Posterior vena cava (tissue), 2 donors: ENCODE measurements around the gene PSMB11. TPM values are rescaled to one million over a fixed set of nuclear protein-coding genes. Genes with fewer than 3 reads are reported as not detected.
A peak's percentile ranks its signal among the peaks of the same experiment; 100 is the strongest.
"Not testable (repeated sequence)": the region's sequence is repeated elsewhere in the genome, so short reads cannot be mapped to it uniquely, and the experiment has no call there.

Experiments
- DNase-seq: peaks from one replicate; pipeline ENCODE4 v3.0.0-alpha.2; 2020; ENCODE audit warnings: low spot score
- intact Hi-C, 2 donors: fragments of 100-400 bp; cut with DNase I; formaldehyde crosslinking; loops; one replicate each; pipeline versions ENCODE4 v1.14.1 to v1.14.2; 2022 to 2023
- total RNA-seq, 2 donors: library from RNA; stranded (reverse); fragmentation: NEBNext Ultra II Directional; extraction: Animal tissue kit (Norgen Biotek cat#: 25700); gene quantifications; one replicate each; pipeline ENCODE4 v1.2.1, GENCODE V29; 2021
- donor health status: DM: yes; HTN: yes; CAD: no.
- donor health status: DM: yes; HTN: yes; CAD: no.

The PSMB11 gene
- total RNA-seq, 2 donors from 2014 or later: not detected

DNA sequence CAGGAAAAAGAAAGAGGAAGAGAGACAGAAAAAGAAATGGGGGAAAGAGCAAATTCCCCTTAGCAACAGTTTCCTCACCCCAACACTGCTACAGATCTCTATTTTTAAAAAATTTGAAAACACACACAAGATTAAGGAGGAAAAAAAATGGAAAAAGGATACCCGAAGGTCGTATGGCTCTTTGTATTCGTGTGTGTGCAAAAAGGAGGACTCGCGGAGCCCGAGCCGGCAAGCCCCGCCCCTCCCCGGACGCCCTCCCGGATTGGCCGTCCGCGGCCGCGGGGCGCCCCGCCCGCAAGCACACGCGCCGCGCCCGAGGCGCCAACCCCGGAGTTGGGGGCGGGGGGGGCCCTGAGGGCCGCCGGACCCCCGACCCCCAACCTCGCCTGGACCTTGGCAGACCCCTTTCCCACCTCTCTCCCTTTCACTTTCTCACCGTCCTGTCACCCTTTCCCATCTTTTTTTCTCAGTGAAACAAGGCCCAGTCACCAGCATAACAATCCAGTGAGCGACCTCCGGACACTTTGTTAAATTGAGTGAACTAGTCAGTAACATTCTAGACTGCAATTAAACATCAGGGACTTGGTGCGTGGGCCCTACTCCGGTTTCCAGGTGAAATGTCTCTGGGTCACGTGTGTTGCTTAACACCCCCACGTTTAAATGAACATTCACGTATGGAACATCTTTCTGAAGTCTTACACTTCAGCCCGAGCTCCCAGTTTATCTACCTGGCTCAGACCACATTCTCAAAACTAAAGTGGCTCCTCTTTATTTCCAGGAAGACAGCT lies 31.9 kb upstream of the PSMB11 start, which contains the start of gene C14orf93:
Gene C14orf93, minus strand, starts transcription at position 205 of the 788 bp plus-strand sequence. CDS start 11,120 bp downstream, outside the sequence.
- DNase-seq: peak; percentile 94
- intact Hi-C loops: loop anchor here in 1 of 2 donors (1.0 kb wide), 1 partner anchor 27 kb away; no protein-coding TSS in a partner anchor

DNA sequence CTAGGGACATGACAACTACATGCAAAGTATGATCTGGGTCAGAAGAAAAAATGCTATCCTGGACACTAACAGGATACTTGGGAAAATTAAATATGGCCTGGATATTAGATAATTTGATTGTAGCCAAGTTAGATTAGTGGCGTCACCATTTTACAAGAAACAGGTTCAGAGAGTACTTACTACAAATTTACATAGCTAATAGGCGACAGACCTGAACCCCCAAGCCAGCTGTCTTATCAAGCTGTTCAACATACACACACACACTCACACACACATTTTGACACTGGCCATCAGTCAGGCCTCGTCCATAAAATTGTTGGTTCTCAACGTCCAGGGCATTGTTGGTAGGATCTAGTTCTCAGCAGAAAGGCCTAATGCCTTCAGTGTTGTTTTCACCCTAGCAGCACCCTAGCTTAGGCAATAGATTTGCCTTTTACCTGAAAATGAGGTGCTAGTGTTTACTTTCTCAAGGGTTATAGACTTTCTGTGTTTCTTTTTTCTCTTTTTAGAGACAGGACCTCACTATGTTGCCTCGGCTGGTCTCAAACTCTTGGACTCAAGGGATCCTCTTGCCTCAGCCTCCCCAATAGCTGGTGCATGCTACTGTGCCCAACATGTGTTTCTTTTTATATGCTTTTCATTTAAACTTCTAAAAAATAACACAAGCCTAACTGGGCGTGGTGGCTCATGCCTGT lies 28.8 kb upstream of the PSMB11 start:
- no peak for DNase-seq
- intact Hi-C loops: no loop called here

DNA sequence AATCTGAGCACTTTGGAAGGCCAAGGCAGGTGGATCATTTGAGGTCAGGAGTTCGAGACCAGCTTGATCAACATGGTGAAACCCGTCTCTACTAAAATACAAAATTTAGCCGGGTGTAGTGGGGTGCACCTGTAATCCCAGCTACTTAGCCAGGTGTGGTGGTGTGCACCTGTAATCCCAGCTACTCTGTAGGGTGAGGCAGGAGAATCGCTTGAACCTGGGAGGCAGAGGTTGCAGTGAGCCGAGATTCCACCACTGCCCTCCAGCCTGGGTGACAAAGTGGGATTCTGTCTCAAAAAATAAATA lies 28.3 kb upstream of the PSMB11 start:
- DNase-seq, intact Hi-C loops: not testable (repeated sequence)

DNA sequence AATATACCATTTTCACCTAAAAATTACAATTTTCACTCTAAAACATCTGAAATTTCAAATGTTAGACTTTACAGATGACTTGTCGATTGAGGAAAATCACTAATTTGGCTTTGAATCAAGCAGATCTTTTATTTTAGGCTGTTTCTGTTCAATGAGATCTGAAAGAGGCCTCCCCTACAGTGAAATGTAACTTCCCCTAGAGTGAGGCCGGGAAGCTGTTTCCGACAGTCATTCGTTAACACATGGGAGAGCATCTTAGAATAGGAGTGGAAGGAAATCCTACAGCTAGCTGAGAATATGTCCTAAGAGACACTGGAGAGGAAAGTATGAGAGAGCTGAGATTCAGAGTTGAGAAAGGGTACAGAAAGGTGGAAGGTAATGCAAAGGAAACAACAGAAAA lies 26.4 kb upstream of the PSMB11 start:
- intact Hi-C loops: no loop called here
- DNase-seq: no peak

DNA sequence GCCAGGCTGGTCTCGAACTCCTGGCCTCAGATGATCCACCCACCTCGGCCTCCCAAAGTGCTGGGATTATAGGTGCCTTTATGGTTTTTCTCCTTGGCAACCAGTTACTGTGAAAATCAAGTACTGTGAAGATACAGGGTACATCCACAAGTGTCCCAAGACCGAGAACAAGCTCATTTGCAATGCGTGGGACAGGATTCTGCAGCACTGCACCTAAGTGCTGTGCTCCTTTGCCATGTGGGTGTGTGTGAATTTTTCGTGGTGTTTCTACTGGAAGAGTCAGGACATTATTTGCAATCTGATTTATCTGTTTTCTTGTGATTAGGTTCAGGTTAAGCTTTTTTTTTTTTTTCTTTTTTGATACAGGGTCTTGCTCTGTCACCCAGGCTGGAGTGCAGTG lies 24.9 kb upstream of the PSMB11 start:
- intact Hi-C loops: no loop called here

DNA sequence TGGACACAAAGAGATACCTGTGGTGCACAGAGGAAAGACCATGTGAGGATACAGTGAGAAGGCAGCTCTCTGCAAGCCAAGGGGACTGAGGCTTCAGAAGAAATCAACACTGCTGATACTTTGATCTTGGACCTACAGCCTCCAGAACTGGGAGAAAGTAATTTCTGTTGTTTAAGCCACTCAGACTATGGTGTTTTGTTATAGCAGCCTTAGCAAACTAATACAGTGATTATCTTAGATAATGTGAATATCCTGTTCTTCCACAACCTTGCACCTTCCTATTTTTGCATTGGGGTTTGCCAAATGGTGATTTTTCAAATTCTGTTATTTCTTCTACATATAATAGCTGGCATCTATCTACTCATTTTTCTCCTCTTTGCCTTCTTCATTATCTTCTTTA lies 23.9 kb upstream of the PSMB11 start:
- intact Hi-C loops: no loop called here

More for the DNA sequence above, 24.9 kb upstream of the PSMB11 start:
- no peak for DNase-seq

DNA sequence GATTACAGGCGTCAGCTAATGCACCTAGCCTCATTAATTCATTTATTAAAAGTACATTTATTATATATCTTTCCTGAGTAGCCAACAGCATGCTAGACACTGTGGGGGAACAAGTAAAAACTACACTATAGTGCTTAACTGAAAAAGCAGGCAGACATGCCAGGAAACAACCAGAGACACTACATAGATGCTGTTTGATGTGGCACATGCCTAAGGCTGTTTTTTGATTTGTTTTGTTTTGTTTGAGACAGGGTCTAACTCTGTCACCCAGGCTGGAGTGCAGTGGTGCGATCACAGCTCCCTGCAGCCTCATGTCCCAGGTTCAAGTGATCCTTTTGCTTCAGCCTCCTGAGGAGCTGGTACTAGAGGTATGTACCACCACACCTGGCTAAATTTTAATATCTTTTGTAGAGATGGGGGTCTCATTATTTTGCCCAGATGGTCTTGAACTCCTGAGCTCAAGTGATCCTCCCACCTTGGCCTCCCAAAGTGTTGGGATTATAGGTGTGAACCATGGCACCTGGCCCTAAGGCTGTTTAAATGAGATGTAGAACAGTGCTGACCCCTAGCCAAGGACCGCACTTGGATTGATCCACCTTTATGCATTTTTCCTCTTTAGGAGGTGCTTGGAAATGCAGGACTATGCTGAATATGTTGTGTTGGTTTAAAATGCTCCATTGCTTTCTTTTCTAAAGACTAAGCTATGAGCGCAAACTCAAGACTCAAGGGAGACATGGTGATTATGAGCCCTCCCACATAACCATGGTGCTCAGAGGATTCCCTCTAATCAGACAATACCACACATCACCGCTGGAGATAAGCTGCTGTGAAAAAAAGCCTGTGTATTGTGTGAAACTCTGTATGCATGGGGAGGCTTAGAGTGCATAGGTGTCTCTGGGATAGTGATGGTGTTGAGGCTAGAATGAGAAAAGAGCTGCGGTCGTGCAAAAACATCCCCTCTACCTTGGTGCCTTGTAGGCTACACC lies 21.6 kb upstream of the PSMB11 start:
- intact Hi-C loops: no loop called here
- DNase-seq: no peak

More for the DNA sequence above, 23.9 kb upstream of the PSMB11 start:
- DNase-seq: no peak

DNA sequence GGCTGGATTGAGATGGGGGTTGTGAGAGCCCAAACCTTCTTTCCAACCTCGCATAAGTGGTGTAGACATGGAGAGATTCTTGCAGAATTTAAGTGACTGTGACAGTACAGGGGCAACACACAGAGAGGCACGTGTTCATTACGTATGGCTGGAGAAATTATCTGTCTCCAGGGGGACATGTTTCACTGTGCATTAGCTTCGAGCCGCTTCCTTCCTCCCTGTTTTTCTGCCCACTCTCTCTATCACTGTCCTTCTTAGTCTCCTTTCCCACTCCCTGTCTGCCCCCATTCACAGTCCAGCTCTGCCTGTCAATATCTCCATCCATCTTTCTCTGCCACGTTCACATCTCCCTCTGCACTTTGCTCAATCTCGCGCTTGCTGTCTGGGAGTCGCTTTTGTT lies 20.6 kb upstream of the PSMB11 start:
- intact Hi-C loops: no loop called here
- no peak for DNase-seq

DNA sequence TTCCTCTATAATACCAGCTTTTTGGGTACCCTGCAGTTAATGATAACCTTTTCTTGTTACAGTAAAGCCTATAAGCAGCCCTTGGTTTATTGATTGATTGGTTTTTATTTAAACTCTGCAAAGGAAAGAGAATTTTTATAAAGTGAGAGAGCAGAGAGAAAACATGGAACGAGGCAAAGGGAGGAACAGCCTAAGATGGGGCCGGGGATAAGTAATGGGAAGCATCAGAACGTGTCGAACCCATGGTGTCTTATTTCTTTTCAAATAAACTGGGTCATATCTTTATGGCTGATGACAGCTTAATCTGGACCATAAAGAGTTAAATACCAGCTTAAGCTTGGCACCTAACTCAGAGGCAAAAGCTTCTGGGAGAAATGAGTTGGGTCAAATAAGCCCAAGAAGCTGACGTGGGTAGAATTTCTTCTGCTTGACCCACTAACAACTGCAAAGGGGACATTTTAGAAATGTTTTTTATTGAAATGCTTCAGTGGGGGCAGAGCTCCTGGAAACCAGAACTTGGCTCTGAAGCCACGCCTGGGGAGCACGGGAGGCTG lies 20.0 kb upstream of the PSMB11 start:
- DNase-seq: no peak
- intact Hi-C loops: no loop called here

DNA sequence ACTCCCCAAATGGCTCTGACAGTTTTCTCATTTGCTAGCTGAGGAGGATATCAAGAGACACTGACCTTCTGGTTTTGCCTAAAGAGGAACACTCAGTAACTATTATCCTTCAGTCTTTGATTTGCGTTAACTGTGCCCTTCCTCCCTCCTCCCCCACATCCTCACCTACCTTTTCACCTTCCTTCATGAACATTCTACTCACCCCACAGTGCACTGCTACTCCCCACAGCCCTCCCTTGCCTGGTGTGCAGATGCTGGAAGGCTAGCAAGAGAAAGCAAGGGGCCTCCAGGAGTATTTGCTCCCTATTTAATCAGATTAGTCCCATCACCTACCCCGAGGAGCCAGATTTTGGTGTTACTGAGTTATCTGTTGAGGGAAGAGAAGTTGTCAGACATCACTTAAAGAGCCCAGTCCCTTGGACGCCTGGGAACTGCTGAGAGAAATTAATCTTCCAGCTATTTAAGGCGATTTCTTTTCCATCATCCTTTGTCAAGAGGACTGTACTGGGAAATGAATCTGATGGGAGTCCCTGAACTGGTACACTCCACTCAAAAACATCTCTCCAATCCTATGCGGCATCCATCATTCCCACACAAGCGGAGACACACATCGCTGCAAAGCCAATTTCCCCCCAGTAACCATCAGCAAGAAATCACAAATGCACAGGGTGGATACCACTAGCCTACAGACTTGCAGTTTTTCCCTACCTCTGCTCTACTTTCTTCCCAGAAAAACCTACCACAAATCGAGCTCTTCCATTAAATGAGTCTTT lies 18.8 kb upstream of the PSMB11 start:
- intact Hi-C loops: no loop called here
- DNase-seq: no peak

DNA sequence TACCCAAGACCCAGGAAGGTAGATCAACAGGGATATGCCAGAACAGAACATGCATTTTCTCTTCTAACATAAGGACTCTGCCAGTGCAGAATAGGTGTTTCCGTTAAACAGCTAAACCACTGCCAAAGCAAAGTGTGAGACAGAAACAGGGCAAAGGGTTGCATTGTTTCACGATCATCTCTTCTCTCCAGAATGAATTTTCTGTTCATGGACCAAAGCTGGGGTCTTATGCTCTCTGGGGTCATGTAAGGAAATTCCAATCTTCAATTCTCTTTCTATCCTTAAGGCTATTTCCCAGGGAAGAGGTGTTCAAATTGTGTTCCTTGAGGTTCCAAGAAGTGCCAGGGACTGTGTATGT lies 18.2 kb upstream of the PSMB11 start:
- intact Hi-C loops: no loop called here
- no peak for DNase-seq

DNA sequence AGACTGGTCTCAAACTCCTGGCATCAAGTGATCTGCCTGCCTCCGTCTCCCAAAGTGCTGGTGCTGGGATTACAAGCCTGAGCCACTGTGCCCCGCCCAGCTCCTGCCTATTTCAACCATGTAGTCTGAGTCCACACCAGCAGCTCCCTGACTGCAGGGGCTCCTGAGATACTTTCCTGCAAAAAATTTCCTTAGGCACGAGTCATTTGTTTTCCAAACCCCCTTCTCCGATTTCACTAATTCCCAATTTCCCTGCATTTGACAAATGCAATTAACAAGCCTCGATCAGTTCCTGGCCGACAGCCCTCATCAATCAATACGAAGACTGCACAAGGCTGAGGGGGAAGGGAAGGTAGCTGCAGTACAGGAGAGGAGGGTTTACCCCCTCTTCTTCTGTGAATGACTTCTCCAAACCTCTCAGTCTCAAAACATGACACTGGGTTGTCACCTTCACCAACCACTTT lies 17.4 kb upstream of the PSMB11 start:
- intact Hi-C loops: no loop called here
- no peak for DNase-seq

DNA sequence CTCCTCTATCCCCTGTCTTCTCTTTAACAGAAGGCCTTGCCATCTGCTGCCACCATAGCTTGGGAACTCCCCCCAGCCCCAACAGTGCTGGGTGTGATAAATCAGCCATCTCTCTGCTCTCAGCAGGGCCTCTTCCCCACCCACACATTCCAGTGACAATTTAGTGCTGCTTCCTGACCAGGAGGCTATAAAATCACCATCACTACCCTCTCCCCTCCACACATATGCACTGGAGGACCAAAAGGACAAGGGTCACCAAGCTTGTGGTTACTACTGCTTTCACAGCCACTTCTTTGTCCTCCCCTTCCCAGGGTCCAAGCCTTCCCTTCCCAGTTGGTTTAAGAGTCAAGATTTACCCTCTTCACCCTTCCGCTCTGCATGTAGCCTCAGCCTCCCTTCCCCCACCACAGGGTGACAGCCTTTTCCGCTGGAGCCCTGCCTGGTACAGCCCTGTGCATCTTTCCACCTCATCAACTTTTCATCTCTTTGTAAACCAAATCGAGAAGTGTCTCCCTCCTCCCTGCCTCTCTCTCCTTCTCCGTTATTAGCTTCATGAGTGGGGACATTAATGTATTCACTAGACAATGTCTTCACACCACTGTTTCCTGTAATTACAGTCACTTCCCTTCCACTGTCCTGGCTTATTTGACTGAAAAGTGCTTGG lies 16.7 kb upstream of the PSMB11 start:
- intact Hi-C loops: no loop called here

DNA sequence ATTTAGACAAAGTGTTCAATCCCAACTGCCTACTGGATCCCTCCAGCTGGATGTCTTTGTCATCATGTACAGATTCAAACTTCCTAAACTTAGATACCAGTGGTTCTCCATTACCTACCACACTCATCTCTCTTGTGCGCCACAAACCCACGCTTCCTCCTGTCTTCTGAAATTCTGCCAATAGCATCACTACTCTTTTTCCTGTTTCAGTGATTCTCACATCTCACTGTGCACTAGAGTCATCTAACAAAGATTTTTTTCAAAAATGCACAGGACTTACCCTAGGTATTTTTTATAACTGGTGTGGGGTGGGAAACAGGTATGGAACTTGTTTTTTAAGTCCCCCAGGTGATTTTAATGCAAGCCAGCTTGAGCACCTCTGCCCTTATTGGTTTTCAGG lies 13.2 kb upstream of the PSMB11 start:
- DNase-seq: no peak
- intact Hi-C loops: no loop called here

More for the DNA sequence above, 16.7 kb upstream of the PSMB11 start:
- DNase-seq: no peak

DNA sequence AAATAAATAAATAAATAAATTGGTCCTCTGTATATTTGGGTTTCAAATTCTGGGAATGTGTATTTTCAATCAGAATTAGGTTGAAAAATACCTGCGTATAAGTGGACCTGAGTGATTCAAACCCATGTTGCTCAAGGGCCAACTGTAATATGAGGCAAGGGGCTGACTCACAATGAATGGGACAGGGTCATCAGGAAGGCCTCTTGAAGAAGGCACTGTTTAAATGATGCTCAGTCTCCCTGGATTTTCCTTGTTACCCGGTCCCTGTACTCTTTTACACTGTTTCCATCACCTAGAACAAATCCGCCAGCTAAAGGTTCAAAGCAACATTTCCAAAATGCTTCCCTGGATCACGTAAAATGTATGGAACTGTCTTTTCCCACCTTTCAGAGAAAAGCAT lies 11.1 kb upstream of the PSMB11 start:
- no peak for DNase-seq
- intact Hi-C loops: no loop called here

DNA sequence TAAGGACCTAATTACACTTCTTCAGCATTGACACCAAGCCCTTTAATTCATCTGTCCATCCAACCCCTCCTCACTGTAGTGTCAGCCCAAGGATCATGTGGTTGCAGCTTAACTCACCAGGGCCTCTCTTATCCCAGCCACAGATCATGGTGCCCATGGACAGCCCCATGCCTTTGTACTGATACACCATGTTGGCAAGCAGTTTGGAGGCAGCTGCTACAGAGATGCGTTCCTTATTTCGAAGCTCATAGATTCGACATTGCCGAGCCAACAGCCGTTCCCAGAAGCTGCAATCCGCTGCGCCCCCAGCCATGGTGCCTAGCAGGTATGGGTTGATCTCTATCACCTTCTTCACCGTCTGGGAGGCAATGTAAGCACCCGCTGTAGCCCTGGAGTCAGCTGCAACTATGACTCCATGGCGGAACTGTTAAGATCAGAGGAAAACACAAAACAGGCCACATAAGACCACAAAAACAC lies 8.7 kb upstream of the PSMB11 start:
- DNase-seq: no peak
- intact Hi-C loops: no loop called here

DNA sequence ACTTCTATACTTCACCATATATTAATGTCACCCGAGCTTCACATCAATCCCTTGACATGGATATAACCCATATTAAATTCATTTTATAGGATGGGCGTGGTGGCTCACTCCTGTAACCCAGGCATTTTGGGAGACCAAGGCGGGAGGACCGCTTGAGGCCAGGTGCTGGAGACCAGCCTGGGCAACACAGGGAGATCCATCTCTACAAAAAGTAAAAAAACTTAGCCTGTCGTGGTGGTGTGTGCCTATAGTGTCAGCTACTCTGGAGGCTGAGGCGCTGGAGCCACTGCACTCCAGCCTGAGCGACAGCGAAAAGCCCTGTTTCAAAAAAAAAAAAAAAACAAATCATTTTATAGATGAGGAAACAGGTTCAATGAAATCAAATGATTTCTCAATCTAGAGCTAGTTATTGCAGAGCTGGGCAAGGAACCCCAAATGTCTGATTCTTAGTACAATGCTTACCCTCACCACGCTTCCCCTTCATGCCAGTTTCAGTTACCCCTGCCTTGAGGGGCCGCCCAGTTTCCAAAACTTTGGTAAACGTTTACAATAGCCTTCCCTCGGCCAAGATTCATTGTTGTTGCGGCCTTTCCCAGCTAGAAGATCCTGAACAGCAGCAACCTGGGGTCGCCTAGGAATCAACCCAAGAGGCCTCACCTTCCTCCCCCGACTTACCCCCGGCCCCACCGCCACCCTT lies 8.1 kb upstream of the PSMB11 start:
- DNase-seq: no peak
- intact Hi-C loops: no loop called here
